ENCODE data around the gene LYRM9.
"Not testable (repeated sequence)": the region's sequence is repeated elsewhere in the genome, so short reads cannot be mapped to it uniquely, and the experiment has no call there.

LYRM9 gene

DNA sequence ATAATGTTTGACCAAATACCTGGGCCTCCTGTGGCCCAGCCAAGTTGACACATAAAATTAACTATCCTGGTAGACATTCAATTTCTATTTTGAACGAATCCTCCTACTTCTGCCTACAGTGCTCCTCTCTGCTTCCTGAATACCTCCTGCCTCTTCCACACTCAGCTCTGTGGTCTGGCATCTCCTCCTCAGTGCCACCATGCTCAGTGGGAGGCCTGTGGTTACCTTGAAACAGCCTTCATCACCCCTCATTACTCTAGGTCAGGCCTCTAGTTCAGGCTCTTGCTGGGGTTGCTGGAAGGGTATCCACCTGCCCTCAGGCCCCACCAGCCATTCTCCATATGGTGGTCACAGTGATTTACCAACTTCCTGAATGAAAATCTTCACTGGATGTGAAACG lies 5.1 kb downstream of the LYRM9 start:
- Histone ChIP-seq H3K23ac (ENCODE audit: low read length) (peak overlapping the region; percentile 77), H3K4me3 (ENCODE audit: low read depth, low read length) (no peak overlapping the region), H2BK12ac (ENCODE audit: low read length) (peak overlapping the region; percentile 16), H3K4me2 (ENCODE audit: low read length) (no peak overlapping the region), H3K27ac (ENCODE audit: low read depth, low read length) (no peak overlapping the region), H3K14ac (ENCODE audit: low read length) (no peak overlapping the region), H3K79me1 (ENCODE audit: low read length) (peaks cover 17% of the 10 kb centered on the region), H3K27me3 (ENCODE audit: insufficient read depth, low read length) (no peaks in the 10 kb centered on the region), H3K36me3 (ENCODE audit: control insufficient read depth in 1 of 2, insufficient read depth in 2 of 2, low read length in 2 of 2) (no peaks in the 10 kb centered on the region), H4K8ac (ENCODE audit: low read depth, low read length) (no peak overlapping the region), H3K9ac (ENCODE audit: low read length) (no peak overlapping the region), H3K9me3 (ENCODE audit: insufficient read depth, low read depth, low read length) (no peaks in the 10 kb centered on the region), H3K4ac (ENCODE audit: low read depth, low read length) (no peak overlapping the region), H3K18ac (ENCODE audit: low read length) (no peak overlapping the region), H4K91ac (ENCODE audit: low read depth, low read length) (peak overlapping the region; percentile 84), H2BK120ac (ENCODE audit: insufficient read depth, low read length, poor library complexity) (peak overlapping the region; percentile 21), H3K4me1 (ENCODE audit: control insufficient read depth in 1 of 2, insufficient read depth in 2 of 2, low read length in 2 of 2) (peaks cover 10 to 16% of the 10 kb centered on the region in 2 experiments), H3K79me2 (ENCODE audit: control insufficient read depth, insufficient read depth, low read length, poor library complexity) (peaks cover 2% of the 10 kb centered on the region), H2AK5ac (ENCODE audit: low read length) (peak overlapping the region; percentile 8), H2AFZ (ENCODE audit: insufficient read depth, low read length, poor library complexity) (no peak overlapping the region), H4K12ac (ENCODE audit: low read depth, low read length) (no peak overlapping the region), H2BK5ac (ENCODE audit: low read depth, low read length, poor library complexity) (no peak overlapping the region)
- no peak for DNase-seq
- no CpG with 5 or more reads among the region's 2 CpGs for WGBS (ENCODE audit: extremely low coverage, insufficient coverage, insufficient read length)

DNA sequence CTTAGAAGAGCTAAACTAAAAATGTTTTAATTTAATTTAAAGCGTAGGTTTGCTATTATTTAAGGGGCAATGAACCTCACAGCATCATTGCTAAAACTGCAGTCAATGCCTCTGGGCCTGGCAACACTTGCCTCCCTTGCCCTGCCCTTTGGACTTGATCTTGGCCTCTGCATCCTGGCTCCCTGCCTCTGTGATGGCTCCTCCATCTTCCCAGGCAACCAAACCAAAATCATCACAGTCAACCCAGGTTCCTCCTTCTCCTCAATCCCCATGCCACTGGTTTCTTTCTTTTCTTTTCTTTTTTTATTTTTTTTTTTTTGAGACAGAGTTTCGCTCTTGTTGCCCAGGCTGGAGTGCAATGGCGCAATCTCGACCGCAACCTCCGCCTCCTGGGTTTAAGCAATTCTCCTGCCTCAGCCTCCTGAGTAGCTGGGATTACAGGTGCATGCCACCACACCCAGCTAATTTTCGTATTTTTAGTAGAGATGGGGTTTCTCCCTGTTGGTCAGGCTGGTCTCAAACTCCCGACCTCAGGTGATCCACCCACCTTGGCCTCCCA lies 6.7 kb downstream of the LYRM9 start:
- not testable (repeated sequence) for H3K4ac ChIP-seq (ENCODE audit: low read depth, low read length); H2BK12ac ChIP-seq (ENCODE audit: low read length); H2BK120ac ChIP-seq (ENCODE audit: insufficient read depth, low read length, poor library complexity); H3K14ac ChIP-seq (ENCODE audit: low read length); H3K4me3 ChIP-seq (ENCODE audit: low read depth, low read length); H4K8ac ChIP-seq (ENCODE audit: low read depth, low read length); H4K12ac ChIP-seq (ENCODE audit: low read depth, low read length); H2AFZ ChIP-seq (ENCODE audit: insufficient read depth, low read length, poor library complexity); H3K27ac ChIP-seq (ENCODE audit: low read depth, low read length); H2AK5ac ChIP-seq (ENCODE audit: low read length); H3K79me2 ChIP-seq (ENCODE audit: control insufficient read depth, insufficient read depth, low read length, poor library complexity); H3K9me3 ChIP-seq (ENCODE audit: insufficient read depth, low read depth, low read length); H3K27me3 ChIP-seq (ENCODE audit: insufficient read depth, low read length); H4K91ac ChIP-seq (ENCODE audit: low read depth, low read length); H3K4me2 ChIP-seq (ENCODE audit: low read length); H3K36me3 ChIP-seq (ENCODE audit: control insufficient read depth in 1 of 2, insufficient read depth in 2 of 2, low read length in 2 of 2); H3K9ac ChIP-seq (ENCODE audit: low read length); H3K23ac ChIP-seq (ENCODE audit: low read length); H3K18ac ChIP-seq (ENCODE audit: low read length); H2BK5ac ChIP-seq (ENCODE audit: low read depth, low read length, poor library complexity)
- Histone ChIP-seq H3K4me1 (ENCODE audit: control insufficient read depth in 1 of 2, insufficient read depth in 2 of 2, low read length in 2 of 2) (peaks cover 10 to 16% of the 10 kb centered on the region in 2 experiments), H3K79me1 (ENCODE audit: low read length) (peaks cover 13% of the 10 kb centered on the region)
- peak in 1 of 2 donors; percentile 41 for DNase-seq
- WGBS (ENCODE audit: extremely low coverage, insufficient coverage, insufficient read length), result no CpG with 5 or more reads among the region's 8 CpGs

DNA sequence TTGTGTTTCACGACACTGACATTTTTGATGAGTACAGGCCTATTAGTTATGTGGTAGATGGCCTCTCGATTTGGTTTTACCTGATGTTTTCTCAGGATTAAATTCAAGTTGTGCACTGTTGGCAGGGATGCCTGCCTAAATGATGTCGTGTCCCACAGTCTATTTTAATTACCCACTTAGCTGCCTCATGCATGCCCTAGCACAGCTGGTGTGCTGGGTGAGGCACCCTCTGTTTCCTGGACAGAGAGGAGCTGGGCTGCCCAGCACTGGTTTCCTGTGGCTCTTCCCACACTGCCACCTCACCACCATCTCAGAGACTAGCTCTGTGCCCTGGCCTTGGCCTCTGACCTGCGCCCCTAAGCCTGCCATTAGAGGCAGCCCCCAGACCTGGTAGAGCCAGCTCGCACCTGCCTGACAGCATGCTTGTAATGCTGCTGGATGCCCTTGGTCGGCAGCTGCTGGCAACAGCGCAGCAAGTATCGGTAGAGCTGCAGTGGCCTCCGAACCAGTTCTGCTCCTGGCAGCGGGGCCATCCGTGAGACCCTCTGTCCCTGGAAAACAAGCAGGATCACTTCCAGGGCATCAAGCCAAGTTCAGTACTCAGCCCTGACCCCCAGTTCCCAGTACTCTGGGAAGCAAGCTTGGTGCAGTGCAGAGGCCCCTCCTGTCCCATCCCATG lies 10.9 kb downstream of the LYRM9 start:
- no peak overlapping the region for H3K4me3 ChIP-seq (ENCODE audit: low read depth, low read length)
- no peak overlapping the region for H2BK12ac ChIP-seq (ENCODE audit: low read length)
- H4K8ac ChIP-seq (ENCODE audit: low read depth, low read length), result no peak overlapping the region
- peaks cover under 1% of the 10 kb centered on the region for H3K79me1 ChIP-seq (ENCODE audit: low read length)
- H3K27me3 ChIP-seq (ENCODE audit: insufficient read depth, low read length), result no peaks in the 10 kb centered on the region
- no peak overlapping the region for H3K4me2 ChIP-seq (ENCODE audit: low read length)
- H3K18ac ChIP-seq (ENCODE audit: low read length), result no peak overlapping the region
- no peak overlapping the region for H2AFZ ChIP-seq (ENCODE audit: insufficient read depth, low read length, poor library complexity)
- no peak overlapping the region for H2AK5ac ChIP-seq (ENCODE audit: low read length)
- no peak overlapping the region for H2BK120ac ChIP-seq (ENCODE audit: insufficient read depth, low read length, poor library complexity)
- H4K91ac ChIP-seq (ENCODE audit: low read depth, low read length), result no peak overlapping the region
- no peak overlapping the region for H2BK5ac ChIP-seq (ENCODE audit: low read depth, low read length, poor library complexity)
- H3K4me1 ChIP-seq (ENCODE audit: control insufficient read depth in 1 of 2, insufficient read depth in 2 of 2, low read length in 2 of 2), result no peaks in the 10 kb centered on the region
- H3K36me3 ChIP-seq (ENCODE audit: control insufficient read depth in 1 of 2, insufficient read depth in 2 of 2, low read length in 2 of 2), result no peaks in the 10 kb centered on the region
- H4K12ac ChIP-seq (ENCODE audit: low read depth, low read length), result no peak overlapping the region
- no peak overlapping the region for H3K9ac ChIP-seq (ENCODE audit: low read length)
- H3K9me3 ChIP-seq (ENCODE audit: insufficient read depth, low read depth, low read length), result no peaks in the 10 kb centered on the region
- H3K4ac ChIP-seq (ENCODE audit: low read depth, low read length), result no peak overlapping the region
- no CpG with 5 or more reads among the region's 11 CpGs for WGBS (ENCODE audit: extremely low coverage, insufficient coverage, insufficient read length)
- no peak overlapping the region for H3K23ac ChIP-seq (ENCODE audit: low read length)
- no peak overlapping the region for H3K27ac ChIP-seq (ENCODE audit: low read depth, low read length)
- peaks cover 2% of the 10 kb centered on the region for H3K79me2 ChIP-seq (ENCODE audit: control insufficient read depth, insufficient read depth, low read length, poor library complexity)
- no peak for DNase-seq
- H3K14ac ChIP-seq (ENCODE audit: low read length), result no peak overlapping the region

DNA sequence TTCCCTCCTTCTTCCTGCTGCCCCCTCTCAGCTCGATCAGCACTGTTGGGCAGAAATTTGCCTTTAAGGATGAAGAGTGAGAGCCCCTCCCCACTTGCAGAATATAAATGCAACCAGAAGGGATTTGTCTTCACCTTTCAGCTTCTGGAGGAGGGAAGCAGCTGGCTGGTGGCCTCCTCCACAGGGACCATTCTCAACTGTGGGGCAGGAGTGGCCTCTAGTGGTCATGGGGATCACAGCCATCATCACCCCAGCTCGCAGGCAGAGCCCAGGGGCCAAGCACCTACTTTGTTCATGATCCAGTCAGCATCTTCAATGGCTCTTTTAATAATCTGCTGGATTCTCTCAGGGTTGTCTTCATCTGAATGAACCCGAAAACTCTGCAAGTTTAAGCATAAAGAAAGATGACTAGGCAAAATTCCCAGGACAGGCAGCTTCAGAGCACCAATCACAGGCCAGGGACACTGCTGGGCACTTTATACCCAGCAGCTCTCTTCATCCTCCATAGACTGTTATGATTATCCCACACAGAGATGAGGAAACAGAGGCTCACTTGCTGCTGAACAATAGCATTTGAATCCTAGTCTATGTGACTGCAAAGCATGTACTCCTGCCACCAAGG lies 13.1 kb downstream of the LYRM9 start:
- Histone ChIP-seq H3K4me1 (ENCODE audit: control insufficient read depth in 1 of 2, insufficient read depth in 2 of 2, low read length in 2 of 2) (no peaks in the 10 kb centered on the region), H2BK5ac (ENCODE audit: low read depth, low read length, poor library complexity) (no peak overlapping the region), H2AK5ac (ENCODE audit: low read length) (no peak overlapping the region), H3K18ac (ENCODE audit: low read length) (no peak overlapping the region), H2BK120ac (ENCODE audit: insufficient read depth, low read length, poor library complexity) (no peak overlapping the region), H3K36me3 (ENCODE audit: control insufficient read depth in 1 of 2, insufficient read depth in 2 of 2, low read length in 2 of 2) (no peaks in the 10 kb centered on the region), H3K14ac (ENCODE audit: low read length) (no peak overlapping the region), H3K9ac (ENCODE audit: low read length) (no peak overlapping the region), H3K4ac (ENCODE audit: low read depth, low read length) (no peak overlapping the region), H2BK12ac (ENCODE audit: low read length) (no peak overlapping the region), H3K79me1 (ENCODE audit: low read length) (no peaks in the 10 kb centered on the region), H4K8ac (ENCODE audit: low read depth, low read length) (no peak overlapping the region), H3K79me2 (ENCODE audit: control insufficient read depth, insufficient read depth, low read length, poor library complexity) (peaks cover 2% of the 10 kb centered on the region), H2AFZ (ENCODE audit: insufficient read depth, low read length, poor library complexity) (no peak overlapping the region), H4K12ac (ENCODE audit: low read depth, low read length) (no peak overlapping the region), H3K23ac (ENCODE audit: low read length) (no peak overlapping the region), H4K91ac (ENCODE audit: low read depth, low read length) (no peak overlapping the region), H3K9me3 (ENCODE audit: insufficient read depth, low read depth, low read length) (peaks cover 2% of the 10 kb centered on the region), H3K4me3 (ENCODE audit: low read depth, low read length) (no peak overlapping the region), H3K4me2 (ENCODE audit: low read length) (no peak overlapping the region), H3K27ac (ENCODE audit: low read depth, low read length) (no peak overlapping the region), H3K27me3 (ENCODE audit: insufficient read depth, low read length) (no peaks in the 10 kb centered on the region)
- peak; percentile 71 to 87 for DNase-seq
- no CpG with 5 or more reads among the region's 3 CpGs for WGBS (ENCODE audit: extremely low coverage, insufficient coverage, insufficient read length)
